HG02852 (cell line): ENCODE results near the gene TRAPPC2L.
"Not testable (repeated sequence)": the region's sequence is repeated elsewhere in the genome, so short reads cannot be mapped to it uniquely, and the experiment has no call there.

Experiments used
- ATAC-seq: cut with Tn5 transposase; IDR thresholded peaks from one replicate; pipeline ENCODE4 v1.9.1; 2021; ENCODE audit warnings: mild to moderate bottlenecking, moderate library complexity; ENCODE audit not compliant: unreplicated experiment

Gene TRAPPC2L

GRCh38 chr16:88817785-88818574 lies 38.9 kb upstream of the TRAPPC2L start:
- no peak for ATAC-seq

GRCh38 chr16:88818575-88818874 lies 38.4 kb upstream of the TRAPPC2L start:
- ATAC-seq = no peak

- no peak for ATAC-seq
Observed at GRCh38 chr16:88819126-88819525, 37.8 kb upstream of the TRAPPC2L start.

- no peak for ATAC-seq
Observed at GRCh38 chr16:88820385-88821025, 36.4 kb upstream of the TRAPPC2L start.

GRCh38 chr16:88821168-88821850 lies 35.6 kb upstream of the TRAPPC2L start:
- no peak for ATAC-seq

- no peak for ATAC-seq
Observed at GRCh38 chr16:88822281-88823040, 34.5 kb upstream of the TRAPPC2L start.

GRCh38 chr16:88823646-88824045 lies 33.3 kb upstream of the TRAPPC2L start:
- ATAC-seq = not testable (repeated sequence)

GRCh38 chr16:88824256-88825077 lies 32.5 kb upstream of the TRAPPC2L start:
- no peak for ATAC-seq

GRCh38 chr16:88825146-88825545 lies 31.8 kb upstream of the TRAPPC2L start:
- no peak for ATAC-seq

GRCh38 chr16:88826070-88826840 lies 30.7 kb upstream of the TRAPPC2L start:
- ATAC-seq = no peak

- ATAC-seq = no peak
Observed at GRCh38 chr16:88827727-88828126, 29.2 kb upstream of the TRAPPC2L start.

- no peak for ATAC-seq
Observed at GRCh38 chr16:88828711-88829110, 28.2 kb upstream of the TRAPPC2L start.

GRCh38 chr16:88830258-88830657 lies 26.7 kb upstream of the TRAPPC2L start:
- ATAC-seq = no peak

- no peak for ATAC-seq
Observed at GRCh38 chr16:88830783-88831182, 26.1 kb upstream of the TRAPPC2L start.

GRCh38 chr16:88831838-88832237 lies 25.1 kb upstream of the TRAPPC2L start:
- ATAC-seq = no peak

GRCh38 chr16:88833086-88833485 lies 23.8 kb upstream of the TRAPPC2L start:
- no peak for ATAC-seq

- ATAC-seq = no peak
Observed at GRCh38 chr16:88834670-88835069, 22.3 kb upstream of the TRAPPC2L start.

GRCh38 chr16:88835383-88835782 lies 21.5 kb upstream of the TRAPPC2L start:
- ATAC-seq = no peak

- ATAC-seq = no peak
Observed at GRCh38 chr16:88835818-88836217, 21.1 kb upstream of the TRAPPC2L start.

- no peak for ATAC-seq
Observed at GRCh38 chr16:88836791-88837190, 20.1 kb upstream of the TRAPPC2L start.
